ENCODE measurements around the gene ZPR1.

ZPR1 gene

GRCh38 chr11:116727990-116728389, 59.8 kb downstream of the ZPR1 start:
- H3K9me3 ChIP-seq (ENCODE audit: control insufficient read depth, low read length), result no peaks in the 10 kb centered on the region
- H3K27ac ChIP-seq (ENCODE audit: low read depth, low read length, severe bottlenecking), result no peak overlapping the region
- no peak overlapping the region for H3K4me3 ChIP-seq (ENCODE audit: extremely low read depth, insufficient read depth, low read length, poor library complexity, severe bottlenecking)
- 86 to 89% methylated on average over 5 to 6 of the region's 6 CpGs for WGBS, 2 experiments (ENCODE audit: insufficient coverage in 2 of 2)
- H3K4me1 ChIP-seq (ENCODE audit: control insufficient read depth, insufficient read depth, low read length, poor library complexity, severe bottlenecking), result peaks cover 11% of the 10 kb centered on the region
- no peaks in the 10 kb centered on the region for H3K36me3 ChIP-seq (ENCODE audit: control insufficient read depth, insufficient read depth, low read length)

- 75 to 78% methylated on average over 15 to 17 of the region's 19 CpGs for WGBS, 2 experiments (ENCODE audit: insufficient coverage in 2 of 2)
- H3K9me3 ChIP-seq (ENCODE audit: control insufficient read depth, low read length), result no peaks in the 10 kb centered on the region
Observed at GRCh38 chr11:116725434-116726221, 62.2 kb downstream of the ZPR1 start.

GRCh38 chr11:116724813-116725212, 63.0 kb downstream of the ZPR1 start:
- 88 to 89% methylated on average over 3 to 6 of the region's 6 CpGs for WGBS, 2 experiments (ENCODE audit: insufficient coverage in 2 of 2)
- Histone ChIP-seq H3K4me1 (ENCODE audit: control insufficient read depth, insufficient read depth, low read length, poor library complexity, severe bottlenecking) (peaks cover 3% of the 10 kb centered on the region), H3K27ac (ENCODE audit: low read depth, low read length, severe bottlenecking) (no peak overlapping the region)

More at GRCh38 chr11:116725434-116726221, 62.2 kb downstream of the ZPR1 start:
- Histone ChIP-seq H3K4me1 (ENCODE audit: control insufficient read depth, insufficient read depth, low read length, poor library complexity, severe bottlenecking) (peaks cover 3% of the 10 kb centered on the region), H3K4me3 (ENCODE audit: extremely low read depth, insufficient read depth, low read length, poor library complexity, severe bottlenecking) (no peak overlapping the region), H3K36me3 (ENCODE audit: control insufficient read depth, insufficient read depth, low read length) (no peaks in the 10 kb centered on the region), H3K27ac (ENCODE audit: low read depth, low read length, severe bottlenecking) (no peak overlapping the region)

More at GRCh38 chr11:116724813-116725212, 63.0 kb downstream of the ZPR1 start:
- H3K9me3 ChIP-seq (ENCODE audit: control insufficient read depth, low read length), result no peaks in the 10 kb centered on the region
- H3K36me3 ChIP-seq (ENCODE audit: control insufficient read depth, insufficient read depth, low read length), result no peaks in the 10 kb centered on the region
- no peak overlapping the region for H3K4me3 ChIP-seq (ENCODE audit: extremely low read depth, insufficient read depth, low read length, poor library complexity, severe bottlenecking)
